NK-92 treated with Interleukin-12 subunit alpha and Interleukin-12 subunit beta, amount 100 ng/mL, for 24 hours (cell line): ENCODE measurements around the gene ARL4D.
"Not testable (repeated sequence)": the region's sequence is repeated elsewhere in the genome, so short reads cannot be mapped to it uniquely, and the experiment has no call there.

ENCODE experiments used
- DNase-seq: peaks from one replicate; lab custom pipeline; 2025; lab: John Stamatoyannopoulos, UW

ARL4D gene, protein sequence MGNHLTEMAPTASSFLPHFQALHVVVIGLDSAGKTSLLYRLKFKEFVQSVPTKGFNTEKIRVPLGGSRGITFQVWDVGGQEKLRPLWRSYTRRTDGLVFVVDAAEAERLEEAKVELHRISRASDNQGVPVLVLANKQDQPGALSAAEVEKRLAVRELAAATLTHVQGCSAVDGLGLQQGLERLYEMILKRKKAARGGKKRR

DNA sequence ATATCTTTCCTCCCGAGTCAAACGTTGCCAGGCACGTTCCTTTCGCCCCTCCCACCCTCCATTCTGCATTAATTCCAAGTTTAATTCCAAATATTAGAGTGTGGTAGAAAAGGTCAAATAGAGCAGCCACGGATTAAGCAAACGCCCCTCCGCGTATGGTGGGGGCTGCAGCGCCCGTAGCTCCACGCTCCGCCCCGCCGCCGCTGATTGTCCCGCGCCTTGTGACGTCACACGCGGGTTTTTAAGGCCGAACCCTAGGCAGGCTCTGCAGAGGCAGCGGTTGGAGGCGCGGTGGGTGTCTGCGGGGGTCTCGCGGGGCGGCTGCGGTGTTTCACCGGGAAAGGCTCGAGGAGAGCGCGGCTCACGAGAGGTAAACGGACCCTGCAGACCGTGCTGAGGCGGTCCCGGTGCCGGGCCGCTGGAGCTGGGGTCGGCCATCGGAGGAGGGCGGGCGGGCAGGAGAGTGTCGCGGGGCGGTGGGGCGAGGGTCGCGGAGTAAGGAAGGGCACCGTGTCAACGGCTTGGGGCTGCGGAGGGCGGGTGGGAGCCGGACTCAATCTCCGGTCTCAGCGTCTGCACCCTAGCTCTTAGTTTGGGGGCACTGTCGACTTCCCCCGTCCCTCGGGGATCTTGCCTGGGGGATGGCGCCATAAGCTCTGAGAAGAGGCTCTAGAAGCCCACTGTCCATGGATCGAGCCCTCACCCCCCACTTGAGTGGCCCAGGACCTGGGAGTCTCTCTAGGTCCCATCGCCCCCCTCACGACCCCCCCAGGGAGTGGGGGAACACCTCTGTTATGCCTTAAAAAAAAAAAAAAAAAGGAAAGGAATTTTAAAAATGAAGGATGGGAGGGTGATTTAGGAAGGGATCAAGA, at the start of gene ARL4D:
Gene ARL4D, plus strand, starts transcription at position 270 of the 872 bp plus-strand sequence. CDS start 740 bp downstream, outside the sequence.
- no peak for DNase-seq

DNA sequence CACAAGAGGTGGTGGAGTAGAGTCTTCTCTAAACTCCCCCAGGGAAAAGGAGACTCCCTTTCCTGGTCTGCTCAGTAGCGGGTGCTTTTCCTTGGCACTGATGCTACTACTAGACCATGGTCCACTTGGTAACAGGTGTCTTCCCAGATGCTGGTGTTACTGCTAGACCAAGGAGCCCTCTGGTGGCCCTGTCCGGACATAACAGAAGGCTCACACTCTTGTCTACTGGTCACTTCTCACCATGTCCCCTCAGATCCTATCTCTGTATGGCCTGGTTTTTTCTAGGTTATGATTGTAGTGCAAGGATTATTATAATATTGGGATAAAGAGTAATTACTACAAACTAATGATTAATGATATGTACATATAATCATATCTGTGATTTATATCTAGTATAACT, 49.7 kb upstream of the ARL4D start:
- DNase-seq: no peak

DNA sequence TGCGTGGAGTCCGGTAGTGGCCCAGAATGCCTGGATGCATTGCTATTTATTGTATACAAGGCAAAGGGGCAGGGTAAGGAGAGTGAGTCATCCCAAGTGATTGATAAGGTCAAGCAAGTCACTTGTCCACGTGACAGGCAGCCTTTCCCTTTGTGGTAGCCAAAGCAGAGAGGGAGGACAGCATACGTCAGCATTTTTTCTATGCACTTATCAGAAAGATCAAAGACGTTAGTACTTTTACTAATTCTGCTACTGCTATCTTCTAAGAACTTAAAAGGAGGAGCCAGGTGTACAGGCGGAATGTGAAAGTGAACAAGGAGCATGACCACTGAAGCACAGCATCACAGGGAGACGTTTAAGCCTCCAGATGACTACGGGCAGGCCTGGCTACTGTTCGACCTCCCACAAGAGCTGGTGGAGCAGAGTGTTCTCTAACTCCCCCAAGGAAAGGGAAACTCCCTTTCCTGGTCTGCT, 47.9 kb upstream of the ARL4D start:
- DNase-seq: no peak

DNA sequence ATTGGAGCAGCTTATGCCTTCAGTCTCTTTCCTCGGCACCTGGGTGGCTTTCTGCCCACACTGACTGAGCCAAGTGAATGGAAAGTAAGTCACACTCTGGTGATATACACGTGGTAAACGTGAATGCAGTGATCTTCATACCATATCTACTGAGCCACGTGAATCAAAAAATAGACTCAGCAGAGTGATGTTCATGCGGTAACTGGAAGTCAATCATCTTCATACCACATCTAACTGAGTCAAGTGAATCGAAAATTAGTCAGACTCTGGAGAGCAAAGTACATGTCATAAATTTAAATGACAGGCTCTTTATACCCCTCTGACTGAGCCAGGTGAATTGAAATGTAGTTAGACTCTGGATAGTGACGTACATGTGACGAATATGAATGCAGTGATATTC, 47.1 kb upstream of the ARL4D start:
- DNase-seq: no peak

DNA sequence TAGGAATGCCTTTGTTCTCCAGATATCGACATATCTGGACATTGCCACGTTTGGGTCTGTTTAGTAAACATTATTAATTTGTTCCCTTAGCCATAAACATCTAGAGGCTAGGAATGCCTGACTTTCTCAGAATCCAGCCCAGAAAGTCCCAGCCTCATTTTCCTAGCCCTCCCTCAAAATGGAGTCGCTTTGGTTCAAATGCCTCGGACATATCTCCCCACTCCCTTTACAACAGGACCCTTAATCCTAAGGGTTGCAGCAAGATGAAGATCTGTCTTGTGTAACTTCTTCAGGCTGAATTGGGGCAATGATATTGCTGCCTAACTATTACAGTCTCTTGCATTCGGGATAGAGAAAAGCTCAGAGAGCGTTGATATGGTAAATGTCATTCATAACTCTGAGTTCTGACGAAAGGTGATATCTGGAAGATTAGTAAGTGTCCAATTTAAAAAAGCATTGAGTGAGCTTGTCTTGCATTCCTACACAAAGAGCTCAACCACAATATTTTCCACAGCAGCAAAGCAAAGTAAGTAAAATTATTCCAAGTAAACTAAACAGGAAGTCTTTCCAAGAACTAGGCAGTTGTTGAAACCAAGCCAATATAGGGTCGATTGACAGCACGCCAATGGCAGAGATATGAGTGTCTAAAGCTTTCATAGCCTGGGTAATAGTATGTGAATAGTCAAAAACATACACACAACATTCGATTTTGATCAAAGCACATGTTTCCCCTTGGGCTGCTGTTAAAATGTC, 46.0 kb upstream of the ARL4D start:
- DNase-seq: no peak

DNA sequence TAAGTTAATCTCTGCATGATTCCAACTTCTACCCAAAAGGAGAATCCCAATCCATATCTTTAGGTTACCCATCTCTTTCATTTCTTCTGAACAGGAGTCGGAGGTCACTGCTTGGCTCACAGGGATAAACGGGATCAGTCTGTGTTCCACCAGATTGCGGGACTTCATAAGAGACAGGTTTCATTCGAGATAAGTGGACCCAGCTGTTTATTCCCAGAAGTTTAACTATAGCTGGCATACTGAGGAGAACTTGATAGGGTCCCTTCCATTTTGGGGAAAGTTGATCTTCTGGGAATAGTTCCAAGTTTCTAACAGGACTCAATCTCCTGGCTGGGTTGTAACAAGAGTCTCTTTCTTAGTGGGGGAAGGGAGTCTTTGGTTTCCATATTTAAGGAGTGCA, 45.4 kb upstream of the ARL4D start:
- DNase-seq: no peak

DNA sequence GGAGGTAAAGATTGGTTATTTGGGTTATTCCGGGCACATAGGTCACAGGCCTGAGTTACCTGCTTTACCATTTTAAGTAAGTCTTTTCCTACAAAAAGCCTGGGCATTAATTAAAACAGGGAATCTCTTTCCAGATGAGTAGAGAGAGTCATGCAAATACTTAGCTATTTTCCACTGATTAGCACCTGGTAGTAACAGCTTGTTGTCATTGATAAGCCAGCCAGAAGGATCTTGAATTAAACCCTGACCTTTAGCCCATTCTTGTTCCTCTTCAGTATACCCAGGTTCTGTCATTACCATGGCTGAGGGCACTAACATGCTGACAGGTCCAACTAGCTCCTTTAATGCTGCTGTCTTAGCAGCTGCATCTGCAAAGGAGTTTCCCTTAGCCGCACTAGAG, 44.4 kb upstream of the ARL4D start:
- DNase-seq: no peak

DNA sequence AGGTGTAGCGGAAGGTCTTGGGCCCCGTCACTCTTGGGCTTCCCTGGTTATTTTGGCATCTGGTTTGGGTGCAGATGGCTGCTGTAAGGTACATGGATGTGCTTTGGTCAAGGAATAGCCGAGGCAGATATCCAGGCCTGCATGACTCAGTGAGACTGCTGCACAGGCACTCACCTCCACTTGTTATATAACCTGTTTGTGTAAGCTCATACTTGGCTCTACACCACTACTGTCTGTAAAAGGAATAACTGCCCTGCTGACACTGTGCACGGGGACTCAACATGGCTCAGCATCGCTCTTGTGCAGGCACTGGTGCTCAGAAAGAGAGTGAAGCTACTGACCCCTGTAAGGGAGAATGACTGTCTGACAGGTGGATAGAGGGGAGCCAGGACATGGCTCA, 42.3 kb upstream of the ARL4D start:
- DNase-seq: no peak

DNA sequence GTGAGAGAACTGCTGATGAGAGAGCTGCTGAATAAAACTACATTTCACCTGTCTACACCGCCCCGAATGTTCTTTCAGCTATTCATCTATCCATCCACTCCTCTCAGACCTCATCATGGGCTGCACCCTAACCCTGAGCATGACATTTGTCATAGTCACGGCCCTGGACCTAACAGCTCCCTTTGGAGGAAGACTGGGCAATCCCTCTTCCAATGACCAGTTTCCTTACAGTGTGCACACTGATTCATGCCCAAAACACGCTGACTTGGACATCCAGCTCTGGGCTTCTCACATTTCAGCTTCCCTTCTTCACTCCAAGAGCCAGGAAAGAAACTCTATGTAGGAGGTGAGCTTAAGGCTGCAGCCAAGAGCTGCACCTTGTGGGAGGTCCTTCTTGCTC, 41.8 kb upstream of the ARL4D start:
- DNase-seq: no peak

DNA sequence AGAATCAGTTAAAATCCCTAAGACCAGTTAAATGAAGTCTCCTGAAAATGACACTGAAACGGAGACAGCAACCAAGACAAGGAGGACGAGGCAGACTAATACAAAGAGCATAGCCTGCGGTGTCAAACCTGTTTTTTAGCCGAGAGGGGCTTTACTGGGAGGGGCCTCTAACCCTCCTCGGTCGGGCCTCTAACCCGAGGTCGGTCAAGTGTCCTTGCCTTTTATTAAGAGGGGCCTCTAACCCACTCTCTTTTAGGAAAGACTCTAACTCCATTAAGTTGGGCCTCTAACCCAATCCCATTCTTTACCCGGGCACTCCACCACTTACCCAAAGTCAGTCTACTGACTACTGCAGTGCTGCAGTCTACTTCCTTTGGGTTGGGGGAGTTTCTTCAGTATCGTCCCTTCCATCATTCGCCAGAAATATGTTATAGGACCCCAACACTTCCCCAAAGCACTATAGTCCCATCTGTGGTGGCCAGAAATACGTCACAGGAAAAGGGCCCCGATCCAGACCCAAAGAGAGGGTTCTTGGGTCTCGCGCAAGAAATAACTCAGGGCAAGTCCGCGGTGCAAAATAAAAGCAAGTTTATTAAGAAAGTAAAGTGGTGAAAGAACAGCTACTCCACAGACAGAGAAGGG, 39.2 kb upstream of the ARL4D start:
- no peak for DNase-seq

DNA sequence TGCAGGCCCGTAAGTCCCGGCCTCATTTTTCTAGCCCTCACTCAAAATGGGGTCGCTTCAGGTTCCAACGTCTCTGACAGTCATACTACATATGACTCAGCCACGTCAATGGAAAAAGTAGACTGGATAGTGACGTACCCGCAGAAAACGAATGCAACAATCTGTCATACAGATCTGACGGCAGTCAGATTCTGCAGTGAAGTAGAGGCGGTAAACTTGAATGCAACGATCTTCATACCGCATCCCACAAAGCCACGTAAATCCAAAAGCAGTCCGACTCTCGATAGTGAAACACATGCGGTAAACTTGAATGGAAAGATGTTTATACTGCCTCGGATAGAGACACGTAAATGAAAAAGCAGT, 38.4 kb upstream of the ARL4D start:
- DNase-seq: peak; percentile 55

DNA sequence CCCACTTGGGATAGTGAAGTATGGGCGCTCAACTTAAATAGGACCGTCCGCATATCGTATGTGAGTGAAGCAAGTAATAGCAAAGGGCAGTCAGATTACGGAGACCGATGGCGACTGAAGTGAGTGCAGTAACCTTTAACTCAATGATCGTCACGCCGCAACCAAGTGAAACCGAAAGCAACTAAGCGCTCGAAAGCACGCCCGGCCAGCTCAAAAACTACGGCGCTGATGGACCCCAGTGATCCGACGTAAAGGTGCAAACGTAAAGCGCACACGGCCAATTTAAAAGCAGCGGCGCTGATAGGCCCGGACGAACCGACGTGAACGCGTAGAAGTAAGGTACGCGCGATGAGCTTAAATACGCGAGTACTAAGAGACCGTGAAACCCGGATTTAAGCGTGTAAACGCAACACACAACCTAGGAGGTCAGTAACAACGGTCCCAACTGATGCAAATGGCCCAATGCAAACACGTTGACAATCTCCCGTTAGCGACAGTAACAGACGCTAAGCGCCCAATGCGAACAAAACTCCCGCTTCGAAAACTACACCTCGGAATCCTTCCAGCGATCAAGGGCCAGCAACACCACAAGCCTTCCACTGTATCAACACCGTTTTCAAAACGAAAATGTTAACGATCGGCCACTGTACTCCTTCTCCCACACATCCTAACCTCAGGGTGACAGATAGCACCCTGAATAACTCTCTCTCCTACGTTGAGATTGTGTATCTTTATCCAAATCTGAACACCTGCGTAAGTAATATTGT, 37.9 kb upstream of the ARL4D start:
- DNase-seq: peak; percentile 92

DNA sequence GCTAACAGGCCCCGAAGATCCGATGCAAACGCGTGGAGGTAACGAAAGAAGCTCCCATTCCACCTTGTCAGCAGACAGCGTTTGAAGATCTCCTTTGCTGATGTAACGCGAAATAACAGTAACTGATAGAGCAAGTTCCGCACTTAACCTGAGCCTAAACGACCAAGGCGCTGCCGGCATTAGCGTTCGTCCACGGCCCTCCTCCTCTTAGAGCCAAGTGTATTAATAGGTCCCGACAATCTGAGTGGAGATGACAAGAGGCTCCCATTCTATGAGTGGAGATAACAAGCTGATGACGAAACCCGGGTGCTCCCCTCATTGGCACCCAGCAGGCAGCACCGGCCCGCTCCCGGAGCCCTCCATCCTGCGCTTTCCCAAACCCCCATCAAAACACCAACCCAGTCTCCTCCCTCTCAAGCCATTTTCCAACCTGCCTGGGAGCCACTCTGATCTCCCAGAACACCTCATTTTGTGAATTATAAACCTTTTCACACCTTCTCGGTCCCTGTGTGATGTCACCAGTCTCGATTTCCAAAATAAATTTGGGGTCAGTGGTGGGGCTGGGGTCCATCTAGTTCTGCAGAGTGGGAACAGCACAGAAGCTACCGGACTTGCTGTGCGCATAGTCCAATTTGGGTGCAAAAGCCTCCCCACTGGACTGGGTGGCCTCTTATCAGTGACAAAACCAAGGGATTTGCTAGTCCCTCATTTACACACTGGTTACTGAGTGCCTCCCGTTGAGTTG, 35.4 kb upstream of the ARL4D start:
- no peak for DNase-seq

DNA sequence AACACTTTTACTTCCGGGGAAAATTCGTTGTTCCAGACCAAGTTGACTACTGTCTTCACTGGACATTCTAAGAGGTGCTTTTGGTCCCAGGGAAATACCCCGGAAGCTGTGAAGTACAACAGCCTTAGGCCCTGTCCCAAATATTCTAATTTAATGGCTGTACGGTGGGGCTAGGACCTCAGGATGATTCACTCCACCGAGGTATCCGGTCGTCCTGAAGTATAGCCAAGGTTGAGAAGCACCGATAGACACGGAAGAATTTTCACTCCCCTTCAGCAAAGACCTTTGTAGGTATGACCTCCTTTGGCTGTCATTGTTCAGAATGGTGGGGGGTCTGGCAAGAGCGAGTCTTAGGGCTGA, 34.9 kb upstream of the ARL4D start:
- no peak for DNase-seq

DNA sequence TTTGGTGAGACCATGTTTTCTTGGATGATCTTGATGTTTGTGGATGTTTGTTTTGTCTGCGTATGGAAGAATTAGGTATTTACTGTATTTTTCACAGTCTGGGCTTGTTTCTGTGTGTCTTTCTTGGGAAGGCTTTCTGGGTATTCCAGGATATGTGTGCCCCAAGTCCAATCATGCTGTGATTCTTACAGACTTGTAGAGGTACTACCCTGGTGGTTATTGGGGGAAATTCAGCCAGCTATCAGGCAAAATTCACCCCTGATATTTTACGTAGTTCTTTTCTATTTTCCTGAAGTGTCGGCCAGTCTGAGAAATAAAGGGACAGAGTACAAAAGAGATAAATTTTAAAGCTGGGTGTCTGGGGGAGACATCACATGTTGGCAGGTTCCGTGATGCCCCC, 33.4 kb upstream of the ARL4D start:
- DNase-seq: no peak

DNA sequence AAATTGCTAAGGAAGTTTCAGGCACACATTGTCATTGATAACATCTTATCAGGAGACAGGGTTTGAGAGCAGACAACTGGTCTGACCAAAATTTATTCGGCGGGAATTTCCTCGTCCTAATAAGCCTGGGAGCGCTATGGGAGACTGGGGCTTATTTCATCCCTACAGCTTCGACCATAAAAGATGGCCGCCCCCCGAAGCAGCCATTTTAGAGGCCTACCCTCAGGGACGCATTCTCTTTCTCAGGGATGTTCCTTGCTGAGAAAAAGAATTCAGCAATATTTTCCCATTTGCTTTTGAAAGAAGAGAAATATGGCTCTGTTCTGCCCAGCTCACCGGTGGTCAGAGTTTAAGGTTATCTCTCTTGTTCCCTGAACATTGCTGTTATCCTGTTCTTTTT, 32.9 kb upstream of the ARL4D start:
- not testable (repeated sequence) for DNase-seq

DNA sequence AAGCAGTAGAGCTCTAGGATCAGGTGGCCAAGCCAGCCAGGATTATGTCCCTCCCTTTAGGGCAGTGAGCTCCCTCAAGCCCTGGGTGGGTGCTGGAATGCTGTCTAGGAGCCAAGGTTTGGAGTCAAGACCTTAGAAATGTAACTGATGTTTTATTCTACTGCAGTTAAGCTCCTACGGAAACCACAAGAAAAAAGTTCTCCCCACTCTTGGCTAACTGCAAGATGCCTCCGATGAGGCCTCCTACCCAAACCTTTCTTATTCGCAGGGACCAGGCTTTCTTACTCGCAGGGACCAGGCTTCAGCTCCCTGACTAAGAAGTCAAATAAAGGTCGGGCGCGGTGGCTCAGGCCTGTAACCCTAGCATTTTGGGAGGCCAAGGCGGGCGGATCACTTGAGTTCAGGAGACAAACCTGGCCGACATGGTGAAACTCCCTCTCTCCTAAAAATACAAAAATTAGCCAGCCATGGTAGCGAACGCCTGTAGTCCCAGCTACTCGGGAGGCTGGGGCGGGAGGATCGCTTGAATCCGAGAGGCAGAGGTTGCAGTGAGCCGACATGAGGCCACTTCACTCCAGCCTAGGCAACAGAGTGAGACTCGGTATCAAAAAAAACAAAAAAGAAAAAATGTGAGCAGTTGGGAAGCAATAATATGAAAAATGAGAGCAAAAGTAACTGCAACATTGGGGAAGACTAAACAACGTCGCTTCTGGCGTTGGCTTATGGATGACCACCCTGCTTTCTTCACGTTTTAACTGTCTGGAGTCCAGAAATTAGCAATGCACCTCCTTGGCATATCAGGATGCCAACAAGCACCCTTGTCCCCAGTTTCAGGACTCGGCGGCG, 31.7 kb upstream of the ARL4D start:
- no peak for DNase-seq

DNA sequence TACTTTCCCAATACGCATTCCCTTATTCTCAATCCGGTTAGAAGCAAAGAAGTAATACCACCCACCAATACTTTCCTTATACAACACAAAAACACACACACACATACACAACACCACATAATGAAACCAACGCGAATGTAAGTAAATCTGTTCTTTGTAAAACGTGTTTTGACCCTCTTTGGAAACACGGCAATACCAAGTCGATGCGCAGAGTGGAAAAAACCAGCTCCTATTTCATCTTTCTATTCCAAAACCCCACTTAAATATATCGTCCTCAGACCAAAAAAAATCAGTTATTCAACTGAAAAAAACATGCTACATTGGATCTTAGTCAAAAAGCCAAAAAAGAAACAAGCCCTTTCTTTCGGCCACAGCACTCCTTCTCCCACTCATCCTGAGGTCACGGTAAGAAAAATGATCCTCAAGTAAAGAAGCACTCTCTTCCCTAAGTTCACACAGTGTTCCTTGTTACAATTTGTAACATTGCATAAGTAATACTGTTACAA, 31.0 kb upstream of the ARL4D start:
- no peak for DNase-seq

DNA sequence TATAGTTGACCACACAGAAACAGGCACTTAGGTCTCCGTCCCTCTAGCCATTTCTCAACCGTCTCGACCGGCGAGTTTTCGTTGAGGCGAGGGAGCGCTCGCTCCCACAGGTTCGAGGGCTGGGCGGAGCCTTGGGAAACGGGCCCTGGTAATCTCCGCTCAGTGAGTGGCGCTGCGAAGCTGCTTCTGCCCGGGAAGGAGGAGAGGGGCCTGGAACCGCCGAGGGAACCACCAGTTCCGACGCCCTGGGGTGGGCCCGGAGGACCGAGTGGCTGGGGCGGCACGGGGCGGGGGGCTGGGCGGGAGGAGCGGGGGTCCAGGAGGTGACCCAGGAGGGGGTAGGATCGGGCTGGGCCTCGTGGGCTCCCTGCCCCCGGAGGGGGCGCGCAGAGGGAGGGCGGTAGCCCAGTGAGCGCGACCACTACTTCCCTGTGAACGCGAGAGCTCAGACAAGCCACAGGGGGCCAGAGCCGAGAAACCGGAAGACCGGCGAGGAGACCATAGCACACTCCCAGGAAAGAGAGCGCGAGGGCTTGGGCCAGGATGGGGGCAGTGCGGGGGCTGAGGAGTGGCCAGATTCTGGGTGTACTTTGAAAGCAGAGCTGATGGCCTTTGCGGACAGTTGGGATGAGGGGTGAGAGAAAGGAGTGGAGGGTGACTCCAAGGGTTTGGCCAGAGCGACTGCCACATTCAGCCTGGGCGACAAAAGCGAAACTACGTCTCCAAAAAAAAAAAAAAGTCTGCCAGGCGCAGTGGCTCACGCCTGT, 29.9 kb upstream of the ARL4D start:
- DNase-seq: no peak
